Glutamatergic neuron (in vitro differentiated cells): Measurements from ENCODE around the gene HOXC12. TPM values are rescaled to one million over a fixed set of nuclear protein-coding genes. Genes with fewer than 3 reads are reported as not detected.

Experiments
- DNase-seq: peaks from one replicate; pipeline ENCODE4 v3.0.0; 2022
- H3K27ac Mint-ChIP-seq: one replicate; pipeline ENCODE4 v1.8.0; 2020; ENCODE audit warnings: mild to moderate bottlenecking, mixed read lengths, inconsistent platforms; ENCODE audit not compliant: unreplicated experiment
- H3K27me3 Mint-ChIP-seq: one replicate; pipeline ENCODE4 v1.8.0; 2020; ENCODE audit warnings: mild to moderate bottlenecking, moderate library complexity, mixed read lengths, inconsistent platforms; ENCODE audit not compliant: unreplicated experiment
- H3K36me3 Mint-ChIP-seq: one replicate; pipeline ENCODE4 v1.8.0; 2020; ENCODE audit warnings: mild to moderate bottlenecking, mixed read lengths, inconsistent platforms; ENCODE audit not compliant: unreplicated experiment
- H3K4me1 Mint-ChIP-seq: one replicate; pipeline ENCODE4 v1.8.0; 2020; ENCODE audit warnings: mild to moderate bottlenecking, low read depth, mixed read lengths, inconsistent platforms; ENCODE audit not compliant: unreplicated experiment
- H3K4me3 Mint-ChIP-seq: one replicate; pipeline ENCODE4 v1.8.0; 2020; ENCODE audit warnings: mild to moderate bottlenecking, mixed read lengths, inconsistent platforms; ENCODE audit not compliant: unreplicated experiment
- H3K9me3 Mint-ChIP-seq: one replicate; pipeline ENCODE4 v1.8.0; 2020; ENCODE audit warnings: mild to moderate bottlenecking, moderate library complexity, mixed read lengths, inconsistent platforms; ENCODE audit not compliant: unreplicated experiment
- total RNA-seq: library from RNA; stranded (reverse); fragmentation: NEBNext Ultra II Directional; extraction: Animal tissue kit (Norgen Biotek cat#: 25700); gene quantifications from one replicate; pipeline ENCODE4 v1.2.1, GENCODE V29; 2021; ENCODE audit not compliant: unreplicated experiment
- TF ChIP-seq, protein P1 (sequence below): fragments of 200-600 bp; sonication (generic); IDR thresholded peaks from one replicate; pipeline ENCODE4 v1.5.0; 2021; ENCODE audit not compliant: partially characterized antibody, unreplicated experiment

Gene HOXC12
- total RNA-seq, 1 donor from 2014 or later: not detected

DNA sequence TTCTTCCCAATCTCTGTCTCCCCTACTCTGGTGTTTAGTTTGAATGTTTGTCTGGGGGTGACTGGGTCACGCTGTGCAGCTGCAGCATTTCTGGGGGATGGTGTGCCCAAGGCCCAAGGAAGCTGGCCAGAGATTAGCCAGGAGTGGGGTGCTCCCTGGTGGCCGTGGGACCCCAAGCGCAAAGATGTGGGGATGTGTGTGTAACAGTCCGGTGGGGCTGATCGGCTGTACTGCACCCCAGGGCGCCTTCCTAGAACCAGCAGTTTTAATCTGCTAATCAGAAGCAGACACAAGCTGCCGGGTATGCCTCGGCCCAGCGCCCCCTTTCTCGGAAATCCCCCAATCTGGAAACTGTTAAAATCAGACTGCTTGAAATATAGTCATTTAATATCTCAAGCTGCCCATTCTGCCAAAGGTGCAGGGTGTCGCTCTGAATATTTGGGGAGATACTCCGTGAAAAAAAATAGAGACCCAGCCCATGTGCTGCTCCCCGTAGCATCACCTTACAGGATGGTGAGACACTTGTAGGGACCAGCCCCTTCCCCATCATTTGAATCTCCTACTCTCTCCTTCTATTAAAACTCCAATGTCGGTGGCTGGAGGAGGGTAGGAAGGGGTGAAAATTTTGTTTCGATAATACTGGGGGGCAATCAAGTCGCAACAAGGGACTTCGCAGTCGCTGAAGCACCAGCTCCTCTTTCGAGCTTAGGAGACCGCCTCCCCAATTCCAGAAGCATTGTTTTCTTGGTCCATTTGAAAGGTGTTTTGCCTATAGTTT lies 49.5 kb downstream of the HOXC12 start:
- TF ChIP-seq, protein P1, sequence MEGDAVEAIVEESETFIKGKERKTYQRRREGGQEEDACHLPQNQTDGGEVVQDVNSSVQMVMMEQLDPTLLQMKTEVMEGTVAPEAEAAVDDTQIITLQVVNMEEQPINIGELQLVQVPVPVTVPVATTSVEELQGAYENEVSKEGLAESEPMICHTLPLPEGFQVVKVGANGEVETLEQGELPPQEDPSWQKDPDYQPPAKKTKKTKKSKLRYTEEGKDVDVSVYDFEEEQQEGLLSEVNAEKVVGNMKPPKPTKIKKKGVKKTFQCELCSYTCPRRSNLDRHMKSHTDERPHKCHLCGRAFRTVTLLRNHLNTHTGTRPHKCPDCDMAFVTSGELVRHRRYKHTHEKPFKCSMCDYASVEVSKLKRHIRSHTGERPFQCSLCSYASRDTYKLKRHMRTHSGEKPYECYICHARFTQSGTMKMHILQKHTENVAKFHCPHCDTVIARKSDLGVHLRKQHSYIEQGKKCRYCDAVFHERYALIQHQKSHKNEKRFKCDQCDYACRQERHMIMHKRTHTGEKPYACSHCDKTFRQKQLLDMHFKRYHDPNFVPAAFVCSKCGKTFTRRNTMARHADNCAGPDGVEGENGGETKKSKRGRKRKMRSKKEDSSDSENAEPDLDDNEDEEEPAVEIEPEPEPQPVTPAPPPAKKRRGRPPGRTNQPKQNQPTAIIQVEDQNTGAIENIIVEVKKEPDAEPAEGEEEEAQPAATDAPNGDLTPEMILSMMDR: no peak
- Mint-ChIP-seq H3K4me3 (no peak overlapping the region), H3K36me3 (no peaks in the 10 kb centered on the region), H3K27ac (no peak overlapping the region), H3K4me1 (no peaks in the 10 kb centered on the region), H3K27me3 (peaks cover 45% of the 10 kb centered on the region), H3K9me3 (peaks cover 4% of the 10 kb centered on the region)
- DNase-seq: no peak

DNA sequence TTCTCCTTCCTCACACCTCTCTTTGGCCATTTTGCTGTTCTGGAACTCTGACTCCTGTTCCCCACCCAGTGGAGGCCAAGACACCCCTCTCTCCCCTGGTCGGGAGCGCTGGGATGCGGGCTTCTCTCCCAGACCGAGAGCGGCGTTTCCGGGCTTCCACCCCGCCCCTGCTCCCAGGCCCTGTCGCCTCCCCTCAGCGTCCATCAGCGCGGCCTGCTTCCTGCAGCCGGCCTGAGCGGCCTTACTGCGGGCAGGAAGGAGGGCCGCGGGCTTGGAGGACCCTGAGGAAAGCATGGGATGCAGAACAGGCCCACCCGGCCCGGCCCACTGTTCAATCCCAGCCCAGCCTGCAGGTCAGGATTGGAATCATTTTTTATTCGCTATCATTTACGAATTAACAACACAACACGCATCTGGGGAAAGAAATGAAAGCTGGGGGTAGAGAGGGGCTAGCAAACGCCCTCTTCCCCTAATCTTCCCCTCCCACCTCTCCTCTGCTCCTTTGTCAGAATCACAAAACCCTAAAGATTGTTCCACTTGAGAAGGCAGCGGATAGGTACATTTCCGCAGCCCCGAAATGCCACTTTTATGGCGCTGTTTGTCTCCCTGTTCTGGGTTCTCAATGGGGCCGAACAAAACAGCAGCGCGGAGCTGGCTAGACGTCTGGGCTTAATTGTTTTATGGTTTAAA lies 50.3 kb downstream of the HOXC12 start:
- DNase-seq: no peak
- TF ChIP-seq, protein P1: no peak
- Mint-ChIP-seq H3K4me3 (peak overlapping the region; percentile 47), H3K27ac (no peak overlapping the region), H3K9me3 (peaks cover 4% of the 10 kb centered on the region), H3K27me3 (peaks cover 46% of the 10 kb centered on the region), H3K4me1 (no peaks in the 10 kb centered on the region), H3K36me3 (no peaks in the 10 kb centered on the region)

DNA sequence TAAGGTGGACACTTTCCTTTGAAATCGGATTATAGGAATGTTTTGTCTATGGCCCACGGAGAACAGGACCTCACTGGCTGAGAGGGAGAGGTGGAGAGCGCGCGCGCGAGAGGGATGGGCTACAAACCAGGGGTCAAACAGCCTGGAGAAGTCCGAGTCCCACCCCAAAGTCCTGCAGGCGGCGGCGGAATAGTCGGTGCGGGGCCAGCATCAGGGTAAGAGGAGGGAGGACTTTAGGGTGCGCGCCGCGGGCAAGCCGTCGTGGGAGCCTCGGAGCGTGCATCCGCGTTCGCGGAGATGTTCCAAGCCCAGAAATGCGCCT lies 50.8 kb downstream of the HOXC12 start:
- TF ChIP-seq, protein P1: no peak
- no peak overlapping the region for H3K27ac Mint-ChIP-seq

DNA sequence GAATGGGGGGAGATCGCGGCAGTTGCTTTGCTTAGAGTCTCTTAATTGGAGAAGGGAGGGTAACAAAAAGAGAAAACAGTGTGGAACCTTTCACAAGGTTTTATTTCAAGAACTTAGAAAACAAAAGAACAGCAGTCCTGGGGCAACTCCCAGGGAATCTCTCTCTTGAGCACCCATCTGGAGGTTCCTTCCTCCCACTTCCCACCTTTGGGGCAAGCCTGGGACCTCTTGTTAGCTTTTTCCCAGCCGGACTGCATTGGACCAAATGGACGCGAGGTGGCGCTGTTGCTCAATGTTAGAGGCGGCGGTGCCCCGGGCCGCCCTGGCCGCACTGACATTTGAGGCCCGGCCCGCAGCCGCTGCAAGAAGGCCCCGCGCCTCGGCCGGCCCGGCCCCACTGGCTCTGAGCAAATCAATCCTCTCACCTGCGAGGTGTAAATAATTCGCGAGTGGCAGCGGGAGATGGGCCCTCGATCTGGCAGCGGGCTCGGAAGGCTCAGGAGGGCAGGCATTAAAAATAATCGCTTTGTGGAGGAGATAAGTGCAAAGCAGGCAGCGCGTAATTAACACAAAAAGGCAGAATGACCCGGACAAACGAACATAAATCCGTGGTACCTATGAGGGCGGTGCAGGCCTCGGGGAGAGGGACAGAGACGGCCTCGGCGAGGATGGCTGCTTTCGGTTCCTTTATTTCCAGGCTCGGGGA lies 51.3 kb downstream of the HOXC12 start:
- Mint-ChIP-seq H3K4me3 (no peak overlapping the region), H3K4me1 (no peaks in the 10 kb centered on the region), H3K27ac (no peak overlapping the region), H3K9me3 (peaks cover 4% of the 10 kb centered on the region), H3K27me3 (peaks cover 44% of the 10 kb centered on the region), H3K36me3 (no peaks in the 10 kb centered on the region)
- TF ChIP-seq, protein P1: peak; percentile 98
- DNase-seq: peak; percentile 91

More for the DNA sequence above, 50.8 kb downstream of the HOXC12 start:
- H3K27me3 Mint-ChIP-seq: peaks cover 46% of the 10 kb centered on the region
- no peaks in the 10 kb centered on the region for H3K36me3 Mint-ChIP-seq
- peak overlapping the region; percentile 47 for H3K4me3 Mint-ChIP-seq
- no peak for DNase-seq
- no peaks in the 10 kb centered on the region for H3K4me1 Mint-ChIP-seq
- H3K9me3 Mint-ChIP-seq: peaks cover 4% of the 10 kb centered on the region
